Mammary epithelial cell (primary cell): ENCODE measurements around the gene PHF19.

Experiments
- EZH2 ChIP-seq: IDR thresholded peaks from 2 replicates; pipeline ENCODE4 v1.6.1; 2012; ENCODE audit warnings: low read length, inconsistent platforms, borderline replicate concordance
- TF ChIP-seq, protein P1 (sequence below), 2 donors: IDR thresholded peaks in 1 of 2; conservative IDR thresholded peaks in 1 of 2; 2 replicates each; pipeline ENCODE4 v1.5.1; 2011 to 2012; ENCODE audit warnings: inconsistent platforms in 2 of 2, low read length in 2 of 2, mild to moderate bottlenecking in 2 of 2, control low read depth in 1 of 2, low read depth in 1 of 2; ENCODE audit not compliant: insufficient read depth in 1 of 2; ENCODE audit errors: extremely low read depth in 1 of 2

DNA sequence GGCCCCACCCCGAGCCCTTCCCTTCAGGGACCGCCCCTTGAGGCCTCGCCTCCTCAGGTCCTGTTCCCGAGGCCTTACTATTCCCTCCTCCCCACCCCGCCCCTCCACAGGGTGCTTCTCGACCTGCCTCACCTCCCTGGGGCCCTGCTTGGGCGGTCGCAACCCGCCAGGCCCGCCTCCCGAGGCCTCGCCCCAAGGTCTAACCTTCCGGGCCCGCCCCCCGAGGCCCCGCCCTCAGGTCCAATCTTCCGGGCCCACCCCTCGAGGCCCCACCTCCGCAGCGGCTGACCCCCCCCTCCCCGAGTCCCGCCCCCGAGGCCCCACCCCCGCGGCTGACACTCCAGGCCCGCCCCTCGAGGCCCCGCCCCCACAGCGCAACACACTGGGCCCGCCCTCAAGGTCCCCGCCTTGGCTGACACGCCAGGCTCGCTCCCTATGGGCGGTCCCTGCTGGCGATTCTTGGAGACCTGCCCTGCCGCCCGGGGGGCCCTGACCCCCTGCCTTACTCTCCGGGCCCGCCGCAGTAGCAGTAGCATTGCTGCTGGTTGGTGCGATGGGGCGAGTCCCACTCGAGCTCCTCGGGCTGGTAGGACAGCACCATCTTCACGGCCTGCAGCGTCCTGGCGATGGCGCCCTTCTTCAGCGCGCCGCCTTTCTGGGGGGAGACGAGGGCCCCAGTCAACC lies 8.2 kb downstream of the PHF19 start:
- TF ChIP-seq, protein P1, sequence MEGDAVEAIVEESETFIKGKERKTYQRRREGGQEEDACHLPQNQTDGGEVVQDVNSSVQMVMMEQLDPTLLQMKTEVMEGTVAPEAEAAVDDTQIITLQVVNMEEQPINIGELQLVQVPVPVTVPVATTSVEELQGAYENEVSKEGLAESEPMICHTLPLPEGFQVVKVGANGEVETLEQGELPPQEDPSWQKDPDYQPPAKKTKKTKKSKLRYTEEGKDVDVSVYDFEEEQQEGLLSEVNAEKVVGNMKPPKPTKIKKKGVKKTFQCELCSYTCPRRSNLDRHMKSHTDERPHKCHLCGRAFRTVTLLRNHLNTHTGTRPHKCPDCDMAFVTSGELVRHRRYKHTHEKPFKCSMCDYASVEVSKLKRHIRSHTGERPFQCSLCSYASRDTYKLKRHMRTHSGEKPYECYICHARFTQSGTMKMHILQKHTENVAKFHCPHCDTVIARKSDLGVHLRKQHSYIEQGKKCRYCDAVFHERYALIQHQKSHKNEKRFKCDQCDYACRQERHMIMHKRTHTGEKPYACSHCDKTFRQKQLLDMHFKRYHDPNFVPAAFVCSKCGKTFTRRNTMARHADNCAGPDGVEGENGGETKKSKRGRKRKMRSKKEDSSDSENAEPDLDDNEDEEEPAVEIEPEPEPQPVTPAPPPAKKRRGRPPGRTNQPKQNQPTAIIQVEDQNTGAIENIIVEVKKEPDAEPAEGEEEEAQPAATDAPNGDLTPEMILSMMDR (conservative IDR thresholded peaks at IDR 0.05 in 1 of 2, IDR thresholded peaks at IDR 0.05 in 1 of 2; ENCODE audit: extremely low read depth in 1 of 2, insufficient read depth in 1 of 2, low read depth in 1 of 2, low read length in 2 of 2): peak; percentile 6 to 64
- no peak for TF ChIP-seq EZH2
